ENCODE results near the gene EMC7.
"Not testable (repeated sequence)": the region's sequence is repeated elsewhere in the genome, so short reads cannot be mapped to it uniquely, and the experiment has no call there.

Gene EMC7

DNA sequence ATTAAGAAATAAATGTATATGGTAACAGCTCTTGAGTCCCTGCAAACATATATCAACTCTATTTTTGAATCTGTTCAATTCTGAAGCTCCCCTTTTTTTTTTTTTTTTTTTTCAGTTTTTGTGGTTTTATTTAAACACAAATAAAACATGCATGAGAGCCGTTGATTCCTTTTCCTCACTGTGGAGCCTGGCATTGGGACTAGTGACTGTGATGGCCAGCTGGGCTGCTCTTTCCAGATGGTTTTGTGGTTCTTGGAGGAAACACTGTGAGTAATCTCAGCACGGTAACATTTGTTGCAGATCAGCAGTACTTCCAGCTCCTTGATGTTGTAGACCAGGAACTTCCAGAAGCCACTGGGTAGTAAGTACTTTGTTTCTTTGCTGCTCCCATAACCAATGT is 15.9 kb downstream of the EMC7 start:
- DNase-seq (ENCODE audit: low spot score), result no peak

DNA sequence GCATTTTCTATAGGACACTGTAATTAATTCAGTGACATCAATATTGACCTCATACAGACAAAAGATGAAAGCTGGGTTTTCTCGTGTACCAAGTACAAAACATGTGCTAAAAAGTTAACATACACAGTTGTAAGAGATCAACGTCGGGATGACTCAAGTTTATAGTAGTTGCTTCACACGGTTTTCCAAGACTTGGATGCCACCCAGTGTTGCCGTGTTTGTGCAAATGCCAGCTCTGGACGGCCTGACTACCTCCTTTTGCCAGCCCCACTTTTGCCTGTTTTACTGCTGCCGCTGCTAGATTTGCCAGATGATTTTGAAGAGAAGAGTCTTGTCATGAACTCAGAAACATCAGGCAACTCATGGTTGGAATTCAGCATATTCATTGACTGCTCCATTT is 17.6 kb downstream of the EMC7 start:
- no peak for DNase-seq (ENCODE audit: low spot score)

DNA sequence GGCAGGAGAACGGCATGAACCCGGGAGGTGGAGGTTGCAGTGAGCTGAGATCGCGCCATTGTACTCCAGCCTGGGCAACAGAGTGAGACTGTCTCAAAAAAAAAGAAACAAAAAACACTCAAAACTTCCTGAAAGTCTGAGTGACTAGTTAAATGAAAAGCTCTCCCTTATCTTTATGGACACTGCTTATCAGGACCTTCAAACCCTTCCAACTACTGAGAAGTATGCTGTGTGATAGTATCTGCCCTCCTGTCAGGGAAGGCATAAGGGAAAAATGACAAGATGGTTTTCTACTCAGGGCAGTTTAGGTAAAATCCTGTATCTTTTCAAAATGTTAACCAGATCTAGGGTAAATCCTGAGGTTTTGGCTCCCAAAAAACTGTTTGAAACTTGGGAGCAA is 21.8 kb downstream of the EMC7 start:
- DNase-seq (ENCODE audit: low spot score), result no peak

DNA sequence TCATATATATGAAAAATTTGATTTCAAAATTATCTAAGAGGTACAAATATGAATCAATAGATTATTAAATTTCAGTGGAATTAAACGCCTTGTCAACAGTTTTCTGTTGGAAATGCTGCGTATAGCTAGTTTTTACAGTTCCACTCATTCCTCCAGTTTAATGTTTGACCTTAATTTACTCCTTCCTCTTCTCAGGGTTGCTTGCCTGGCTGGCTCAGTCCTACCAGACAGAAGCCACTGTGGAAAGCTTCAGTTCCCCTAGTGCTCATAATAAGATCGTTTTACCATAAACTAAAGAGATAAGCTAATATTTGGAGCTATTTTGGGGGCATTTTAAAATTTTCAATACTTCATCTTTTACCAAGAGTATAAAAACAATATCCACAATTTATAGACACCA is 22.8 kb downstream of the EMC7 start:
- DNase-seq (ENCODE audit: low spot score), result no peak

DNA sequence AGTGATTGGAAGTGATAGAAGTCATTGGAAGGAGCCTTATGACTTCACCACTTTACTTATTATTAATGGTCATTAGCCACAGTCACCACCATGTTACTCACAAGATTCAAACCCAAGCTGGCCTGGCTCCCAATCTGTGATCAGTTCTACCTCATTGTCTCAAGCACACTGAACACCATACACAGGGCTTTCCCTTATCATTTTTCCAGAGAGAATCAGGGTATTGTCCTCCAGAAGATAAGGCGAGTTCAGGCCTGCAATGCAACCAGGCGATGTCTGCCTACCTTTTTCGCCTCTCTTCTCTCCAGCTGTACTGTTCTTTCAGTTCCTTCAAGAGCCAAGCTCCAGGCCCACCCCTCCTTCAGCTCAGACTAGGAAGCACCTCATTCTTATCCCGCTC is 24.9 kb downstream of the EMC7 start:
- no peak for DNase-seq (ENCODE audit: low spot score)

DNA sequence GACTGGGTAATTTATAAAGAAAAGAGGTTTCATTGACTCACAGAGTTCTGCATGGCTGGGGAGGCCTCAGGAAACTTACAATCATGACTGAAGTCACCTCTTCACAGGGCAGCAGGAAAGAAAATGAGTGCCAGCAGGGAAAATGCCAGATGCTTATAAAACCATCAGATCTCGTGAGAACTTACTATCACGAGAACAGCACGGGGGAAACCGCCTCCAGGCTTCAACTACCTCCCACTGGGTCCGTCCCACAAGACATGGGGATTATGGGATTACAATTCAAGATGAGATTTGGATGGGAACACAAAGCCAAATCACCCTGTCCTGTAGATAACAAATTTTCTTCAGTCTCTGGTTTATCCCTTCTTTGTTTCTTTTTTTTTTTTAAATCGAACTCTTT is 31.7 kb downstream of the EMC7 start:
- DNase-seq (ENCODE audit: low spot score), result no peak

DNA sequence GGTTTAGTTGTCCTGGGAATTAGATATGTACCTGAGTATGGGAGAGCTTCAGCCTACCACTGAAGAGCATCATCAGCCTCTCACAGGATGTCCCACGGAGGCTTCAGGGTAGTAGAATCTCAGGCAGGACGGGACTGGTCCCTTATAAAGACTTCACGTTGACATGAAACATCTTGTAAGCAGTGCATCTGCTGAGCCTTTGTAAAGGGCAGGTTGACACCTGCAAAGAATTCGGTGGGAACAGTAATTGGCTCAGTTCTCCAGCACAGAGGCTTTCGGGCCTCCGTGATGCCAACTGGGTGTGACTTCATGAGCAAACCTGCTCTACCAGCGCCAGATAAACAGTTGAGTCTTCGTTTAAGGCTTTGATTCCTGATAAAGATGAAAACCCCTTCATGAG is 35.7 kb downstream of the EMC7 start:
- no peak for DNase-seq (ENCODE audit: low spot score)

DNA sequence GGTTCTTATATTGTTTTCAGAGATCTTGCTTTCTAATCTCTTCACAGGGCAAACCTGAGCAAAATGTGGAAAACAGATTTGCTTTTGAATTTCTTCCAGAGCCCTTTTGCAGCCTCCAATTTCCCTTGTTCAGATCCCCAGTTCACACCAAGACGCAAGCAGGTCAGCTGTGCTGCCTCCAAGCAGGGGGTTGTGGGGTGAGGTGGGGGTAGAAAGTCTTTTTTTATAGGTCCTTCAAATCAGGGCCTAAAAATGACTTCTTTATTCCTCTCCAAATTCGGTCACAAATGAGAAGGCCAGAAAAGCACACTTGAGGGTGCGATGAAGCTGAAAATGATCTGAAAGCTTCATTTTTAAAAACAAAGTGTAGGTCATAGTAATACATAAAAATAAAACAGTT is 36.4 kb downstream of the EMC7 start:
- no peak for DNase-seq (ENCODE audit: low spot score)

DNA sequence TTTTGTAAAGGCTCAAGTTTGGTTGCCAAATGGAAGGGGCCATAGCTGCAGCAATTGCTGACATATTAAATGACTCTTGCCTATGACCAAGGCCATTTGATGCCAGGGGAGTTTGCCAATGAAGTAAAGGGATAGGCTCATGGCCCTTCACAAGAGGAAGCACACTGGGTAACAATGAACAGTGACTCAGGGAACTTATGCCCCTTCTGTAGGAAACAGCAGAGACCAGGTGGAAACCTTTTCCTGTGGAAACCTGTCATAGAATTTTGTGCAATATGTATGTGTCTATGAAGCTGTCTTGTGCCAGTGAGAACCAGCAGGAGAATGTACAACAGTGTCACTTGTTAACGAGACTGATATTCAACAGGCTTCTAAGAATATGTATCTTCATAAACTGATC is 37.2 kb downstream of the EMC7 start:
- DNase-seq (ENCODE audit: low spot score), result no peak

DNA sequence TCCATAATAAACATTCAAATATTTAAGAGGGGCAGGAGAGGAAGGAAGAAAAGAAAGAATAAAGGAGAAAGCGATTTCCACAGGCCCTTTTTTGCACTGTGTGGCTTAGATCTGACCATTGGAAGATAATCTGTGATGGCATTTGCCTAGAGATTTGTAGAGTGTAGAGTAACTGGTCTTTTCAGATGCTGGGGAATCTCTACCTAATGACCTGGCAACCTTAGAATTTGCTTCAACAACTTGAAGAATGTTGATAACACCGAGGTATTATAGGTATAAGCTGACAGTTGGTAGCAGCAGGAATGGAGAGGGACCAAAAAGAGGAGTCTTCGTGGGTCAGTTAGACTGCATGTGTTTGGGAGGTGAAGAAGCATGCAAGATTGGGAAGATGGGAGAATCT is 41.7 kb downstream of the EMC7 start:
- no peak for DNase-seq (ENCODE audit: low spot score)

DNA sequence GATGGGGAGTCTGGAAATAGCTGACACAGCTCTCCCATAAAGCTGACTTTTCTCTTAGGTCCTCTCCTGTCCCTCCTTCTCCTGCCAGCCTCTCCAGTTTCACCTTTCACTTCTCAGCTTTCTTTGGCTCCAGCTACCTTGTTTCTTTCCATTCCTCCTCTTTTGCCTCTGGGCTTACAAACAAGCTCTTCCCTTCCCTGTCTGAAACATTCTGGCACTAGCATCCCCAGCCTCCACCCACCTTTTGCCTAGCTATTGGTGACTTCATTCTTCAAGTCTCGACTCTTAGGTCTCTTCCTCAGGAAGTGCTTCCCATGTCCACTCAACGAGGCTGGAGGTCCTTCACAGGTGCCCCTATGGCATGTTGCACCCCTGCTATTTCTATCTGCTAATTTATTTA is 42.2 kb downstream of the EMC7 start:
- DNase-seq (ENCODE audit: low spot score), result no peak

DNA sequence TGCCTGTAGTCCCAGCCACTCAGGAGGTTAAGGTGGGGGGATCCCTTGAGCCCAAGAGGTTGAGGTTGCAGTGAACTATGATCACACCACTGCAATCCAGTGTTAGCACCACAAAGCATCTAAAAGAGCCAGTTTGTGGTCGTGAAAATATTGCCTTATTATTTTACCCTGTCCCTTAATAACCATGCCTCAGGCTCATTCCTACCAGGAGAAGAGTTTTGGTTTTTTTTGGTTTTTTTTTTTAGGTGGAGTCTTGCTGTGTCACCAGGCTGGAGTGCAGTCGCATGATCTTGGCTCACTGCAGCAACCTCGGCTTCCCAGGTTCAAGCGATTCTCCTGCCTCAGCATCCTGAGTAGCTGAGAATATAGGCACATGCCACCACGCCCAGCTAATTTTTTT is 44.8 kb downstream of the EMC7 start:
- no peak for DNase-seq (ENCODE audit: low spot score)

DNA sequence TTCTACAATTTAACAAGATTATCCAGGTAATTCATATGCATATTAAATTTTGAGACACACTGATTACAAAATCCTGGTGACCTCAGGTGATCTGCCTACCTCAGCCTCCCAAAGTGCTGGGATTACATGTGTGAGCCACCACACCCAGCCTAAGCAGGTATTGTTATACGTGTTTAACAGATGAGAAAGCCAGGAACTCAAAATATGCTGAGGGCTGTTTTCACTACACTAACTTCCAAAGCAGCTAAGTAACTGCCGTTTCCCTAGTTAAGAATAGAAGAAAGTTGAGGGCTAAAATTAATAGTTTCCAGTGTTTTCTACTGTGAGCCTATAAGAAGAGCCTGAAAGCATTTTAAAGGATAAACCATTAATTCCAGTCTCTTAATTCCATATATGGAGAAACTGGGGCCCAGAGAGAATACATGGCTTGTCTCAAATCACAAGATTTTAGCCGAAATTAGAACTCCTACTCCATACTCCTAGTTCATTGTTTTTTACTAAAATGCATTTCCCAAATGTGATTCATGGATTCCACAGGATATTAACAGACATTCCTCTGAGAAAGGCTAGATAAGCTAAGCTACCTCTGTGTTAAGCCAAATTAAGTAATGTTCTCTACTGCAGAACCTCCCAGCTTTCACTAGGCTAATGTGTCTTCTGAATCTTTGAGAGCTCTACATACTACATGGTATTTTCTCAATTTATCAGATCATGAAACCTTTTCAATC is 45.6 kb downstream of the EMC7 start:
- DNase-seq (ENCODE audit: low spot score), result no peak

DNA sequence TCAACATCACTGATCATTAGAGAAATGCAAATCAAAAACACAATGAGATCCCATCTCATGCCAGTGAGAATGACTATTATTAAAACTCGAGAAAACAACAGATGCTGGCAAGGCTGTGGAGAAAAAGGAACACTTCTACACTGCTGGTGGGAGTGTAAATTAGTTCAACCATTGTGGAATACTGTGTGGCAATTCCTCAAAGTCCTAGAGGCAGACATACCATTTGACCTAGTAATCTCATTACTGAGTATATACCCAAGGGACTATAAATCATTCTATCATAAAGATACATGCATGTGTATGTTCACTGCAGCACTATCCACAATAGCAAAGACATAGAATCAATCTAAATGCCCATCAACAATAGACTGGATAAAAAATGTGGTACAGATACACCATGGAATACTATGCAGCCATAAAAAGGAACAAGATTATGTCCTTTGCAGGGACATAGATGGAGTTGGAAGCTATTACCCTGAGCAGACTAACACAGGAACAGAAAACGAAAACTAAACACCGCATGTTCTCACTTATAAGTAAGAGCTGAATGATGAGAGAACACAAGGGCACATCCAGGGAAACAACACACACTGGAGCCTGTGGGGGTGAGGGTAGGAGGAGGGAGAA is 47.5 kb downstream of the EMC7 start:
- DNase-seq (ENCODE audit: low spot score), result no peak

DNA sequence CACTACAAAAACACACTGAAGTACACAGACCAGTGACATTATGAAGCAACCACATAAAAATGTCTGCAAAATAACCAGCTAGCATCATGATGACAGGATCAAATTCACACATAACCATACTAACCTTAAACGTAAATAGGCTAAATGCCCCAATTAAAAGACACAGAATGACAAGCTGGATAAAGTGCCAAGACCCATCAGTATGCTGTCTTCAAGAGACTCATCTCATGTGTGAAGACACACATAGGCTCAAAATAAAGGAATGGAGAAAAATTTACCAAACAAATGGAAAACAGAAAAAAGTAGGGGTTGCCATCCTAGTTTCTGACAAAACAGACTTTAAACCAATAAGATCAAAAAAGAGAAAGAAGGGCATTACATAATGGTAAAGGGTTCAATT is 51.3 kb downstream of the EMC7 start:
- not testable (repeated sequence) for DNase-seq (ENCODE audit: low spot score)

DNA sequence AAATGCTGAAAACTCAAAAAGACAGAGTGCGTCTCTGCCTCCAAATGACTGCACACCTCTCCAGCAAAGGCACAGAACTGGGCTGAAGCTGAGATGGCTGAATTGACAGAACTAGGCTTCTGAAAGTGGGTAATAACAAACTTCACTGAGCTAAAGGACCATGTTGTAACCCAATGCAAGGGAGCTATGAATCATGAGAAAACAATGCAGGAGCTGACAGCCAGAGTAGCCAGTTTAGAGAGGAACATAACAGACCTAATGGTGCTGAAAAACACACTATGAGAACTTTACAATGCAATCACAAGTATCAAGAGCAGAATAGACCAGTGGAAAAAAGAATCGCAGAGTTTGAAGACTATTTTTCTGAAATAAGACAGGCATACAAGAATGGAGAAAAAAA is 52.5 kb downstream of the EMC7 start:
- DNase-seq (ENCODE audit: low spot score), result no peak

DNA sequence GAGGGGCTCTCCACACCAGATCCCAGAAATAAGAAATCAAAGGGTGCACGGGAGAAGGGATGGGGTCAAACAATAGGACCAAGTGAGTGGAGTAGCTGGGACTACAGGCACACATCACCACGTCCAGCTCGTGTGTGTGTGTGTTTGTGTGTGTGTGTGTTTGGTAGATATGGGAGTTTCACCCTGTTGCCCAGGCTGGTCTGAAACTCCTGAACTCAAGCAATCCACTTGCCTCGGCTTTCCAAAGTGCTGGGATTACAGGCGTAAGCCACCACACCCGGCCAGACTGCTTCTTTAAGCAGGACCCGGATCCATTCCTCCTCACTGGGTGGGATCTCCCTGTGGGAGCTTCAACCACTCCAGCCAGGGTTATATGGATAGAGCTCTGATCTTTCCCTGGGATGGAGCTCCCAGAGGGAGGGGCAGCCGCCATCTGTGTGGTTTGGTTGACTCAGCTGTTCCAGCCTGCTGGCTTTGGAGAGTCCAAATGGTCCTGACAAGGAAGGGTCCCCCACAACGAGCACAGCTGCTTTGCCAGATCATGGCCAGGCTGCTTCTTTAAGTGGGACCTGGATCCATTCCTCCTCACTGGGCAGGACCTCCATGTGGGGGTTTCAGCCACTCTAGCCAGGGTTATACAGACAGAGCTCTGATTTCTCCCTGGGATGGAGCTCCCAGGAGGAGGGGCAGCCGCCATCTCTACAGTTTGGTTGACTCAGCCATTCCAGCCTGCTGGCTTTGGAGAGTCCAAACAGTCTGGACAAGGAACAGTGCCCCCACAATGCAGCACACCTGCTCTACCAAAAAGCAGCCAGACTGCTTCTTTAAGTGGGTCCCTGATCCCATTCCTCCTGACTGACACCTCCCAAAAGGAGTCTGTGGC is 53.5 kb downstream of the EMC7 start:
- no peak for DNase-seq (ENCODE audit: low spot score)

DNA sequence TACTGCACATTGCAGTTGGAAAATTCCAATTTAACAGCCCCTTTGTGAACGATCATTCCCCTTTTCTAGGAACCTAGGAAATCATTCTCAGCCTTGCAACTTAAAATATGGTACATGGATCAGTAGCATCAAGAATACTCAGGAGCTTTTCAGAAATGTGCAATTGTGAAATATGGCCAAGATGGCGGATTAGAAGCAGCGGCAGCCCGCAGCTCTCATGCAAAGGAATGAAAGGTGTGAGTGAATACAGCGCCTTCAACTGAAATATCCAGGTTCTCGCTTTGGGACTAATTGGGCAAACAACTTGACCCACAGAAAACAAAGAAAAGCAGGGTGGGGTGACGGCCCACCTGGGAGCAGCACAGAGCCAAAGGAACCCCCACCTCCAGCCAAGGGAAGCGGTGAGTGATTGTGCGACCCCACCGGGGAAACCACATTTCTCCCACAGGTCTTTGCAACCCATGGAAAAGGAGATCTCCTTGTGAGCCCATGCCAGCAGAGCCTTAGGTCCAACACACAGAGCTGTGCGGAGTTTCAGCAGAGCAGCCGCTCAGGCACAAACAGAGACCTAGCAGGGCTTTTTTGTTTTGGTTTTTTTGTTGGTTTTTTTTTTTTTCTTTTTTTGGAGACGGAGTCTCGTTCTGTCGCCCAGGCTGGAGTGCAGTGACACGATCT is 55.1 kb downstream of the EMC7 start:
- DNase-seq (ENCODE audit: low spot score), result no peak

DNA sequence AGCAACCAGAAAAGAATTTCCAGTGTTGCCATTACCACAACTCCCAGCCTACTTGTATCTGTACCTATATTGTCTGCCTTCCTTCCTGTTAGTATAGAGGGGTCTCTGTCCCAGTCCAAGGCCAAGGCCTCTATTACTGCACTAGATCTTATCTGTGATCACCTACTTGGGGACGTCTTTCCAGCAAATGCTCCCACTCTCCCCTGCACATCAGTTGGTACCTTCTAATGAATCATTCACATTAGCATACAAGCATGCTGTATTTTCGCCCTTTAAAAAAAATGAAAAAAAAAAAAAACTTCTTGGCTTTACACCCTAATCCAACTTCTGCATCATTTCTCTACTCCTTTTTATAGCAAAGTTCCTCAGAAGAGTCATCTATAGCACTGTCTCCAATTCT is 57.8 kb downstream of the EMC7 start:
- no peak for DNase-seq (ENCODE audit: low spot score)

DNA sequence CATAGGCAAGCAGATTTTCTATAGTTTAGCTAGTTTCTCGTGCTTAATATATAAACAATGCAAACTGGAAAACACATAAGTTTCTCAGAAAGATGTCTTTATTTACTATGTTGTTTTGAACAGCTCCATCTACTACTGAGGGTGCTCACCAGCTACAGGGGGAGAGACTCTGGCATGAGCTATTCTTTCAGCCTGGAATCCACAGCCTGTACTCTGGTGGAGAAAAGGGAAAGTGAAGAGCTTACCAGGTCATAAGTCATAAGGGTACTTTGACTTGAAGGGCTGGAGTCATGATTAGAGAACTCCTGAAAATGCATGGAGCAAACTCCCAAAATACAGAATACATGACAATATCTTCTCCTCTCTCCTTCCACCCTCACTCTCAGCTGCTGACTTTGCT is 58.3 kb downstream of the EMC7 start:
- no peak for DNase-seq (ENCODE audit: low spot score)

DNA sequence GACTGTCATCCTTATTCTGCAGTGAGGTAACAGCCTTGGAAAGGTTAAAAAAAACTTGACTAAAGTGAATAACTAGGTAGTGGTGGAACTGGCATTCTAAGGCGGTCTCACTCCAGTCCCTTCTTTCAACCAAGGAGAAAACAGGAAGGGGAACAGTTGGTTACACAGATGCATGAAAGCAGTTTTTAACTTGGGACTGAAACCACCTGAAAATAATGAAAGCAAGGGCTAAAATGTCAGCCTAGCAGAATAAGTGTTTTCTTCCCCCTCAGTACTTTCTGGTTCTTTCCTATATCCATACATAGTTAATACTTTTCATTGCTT is 61.9 kb downstream of the EMC7 start:
- DNase-seq (ENCODE audit: low spot score), result no peak

DNA sequence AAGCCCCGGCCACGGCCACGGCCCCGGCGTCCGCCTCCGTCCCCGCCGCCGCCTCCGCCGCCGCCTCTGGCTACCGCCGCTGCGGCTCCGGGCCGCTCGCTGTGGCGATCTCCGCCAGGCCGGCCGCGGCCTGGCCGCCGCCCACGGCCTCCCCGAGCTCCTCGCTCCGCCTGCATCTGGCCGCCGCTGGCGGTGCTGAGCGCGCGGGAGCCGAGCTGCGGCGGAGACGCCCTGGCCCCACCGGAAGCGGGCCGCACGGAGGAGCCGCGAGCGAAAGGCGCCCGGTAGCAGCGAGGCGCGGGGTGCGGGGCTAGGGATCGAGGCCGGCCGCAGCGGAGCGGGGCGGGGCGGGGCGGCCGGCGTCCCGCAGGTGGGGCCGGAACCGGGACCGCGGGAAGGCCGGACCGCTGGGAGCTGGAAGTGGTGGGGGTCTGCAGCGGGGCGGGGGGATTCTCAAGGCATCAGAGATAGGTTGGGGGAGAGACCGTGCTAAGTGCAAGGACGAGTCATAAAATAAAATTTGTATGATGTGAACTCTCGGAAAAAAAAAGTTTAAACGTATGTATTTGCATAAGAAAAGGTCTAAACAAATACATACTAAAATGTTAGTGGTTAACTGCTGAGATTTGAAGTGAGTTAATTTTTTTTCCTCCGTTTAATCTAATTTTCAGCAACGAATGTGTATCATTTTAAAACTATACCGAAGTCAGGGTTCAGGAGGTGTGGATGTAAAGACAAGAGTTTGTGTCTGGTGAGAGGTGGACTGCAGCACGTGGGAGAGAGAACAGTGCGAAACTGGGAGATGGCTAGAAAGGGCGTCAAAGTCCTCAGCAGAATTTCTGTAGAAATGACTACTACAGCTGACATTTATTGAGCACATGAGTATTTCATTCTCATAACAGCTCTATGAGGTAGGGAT is 62.5 kb downstream of the EMC7 start, which contains the start of gene AVEN:
Gene AVEN, minus strand, starts transcription at position 334 of the 919 bp plus-strand sequence. Its CDS starts 158 bp downstream, at position 176.
- DNase-seq (ENCODE audit: low spot score), result peak; percentile 45

Measured in putamen (tissue), 1 donor.